ENCODE results near the gene TOX2. TPM values are rescaled to one million over a fixed set of nuclear protein-coding genes. Genes with fewer than 3 reads are reported as not detected.

The TOX2 gene
- total RNA-seq, 2 donors from 2014 or later: 2.4 to 3.4 TPM

DNA sequence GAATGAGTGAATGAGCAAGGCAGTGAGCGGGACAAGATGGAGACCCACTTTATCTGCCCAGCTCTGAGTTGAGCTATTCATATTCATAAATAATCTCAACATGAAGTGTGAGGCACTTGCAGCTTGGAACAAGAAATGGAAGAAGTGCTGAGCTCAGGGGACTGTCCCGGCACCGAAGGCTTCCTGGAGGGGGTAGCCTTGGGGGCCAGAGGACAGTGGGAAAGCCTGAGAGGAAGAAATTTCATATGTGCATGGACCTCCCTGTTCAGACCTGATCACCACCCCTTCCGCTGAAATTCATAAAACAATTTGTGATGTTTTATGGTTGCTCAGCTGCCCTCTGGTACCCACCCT, 103.2 kb downstream of the TOX2 start:
- H3K9me3 ChIP-seq (ENCODE audit: control insufficient read depth, low read length): no peaks in the 10 kb centered on the region
- H3K27ac ChIP-seq (ENCODE audit: low read depth, low read length): no peak overlapping the region
- H3K9ac ChIP-seq (ENCODE audit: extremely low read depth, low read length, poor library complexity, severe bottlenecking): no peak overlapping the region
- no peaks in the 10 kb centered on the region for H3K27me3 ChIP-seq (ENCODE audit: control insufficient read depth, insufficient read depth, low read length, poor library complexity, severe bottlenecking)
- no peaks in the 10 kb centered on the region for H3K36me3 Mint-ChIP-seq (ENCODE audit: low read depth)
- DNase-seq: no peak
- H3K4me1 ChIP-seq (ENCODE audit: control insufficient read depth, insufficient read depth, low read length): peaks cover 6% of the 10 kb centered on the region
- no peak overlapping the region for H3K4me3 Mint-ChIP-seq
- peaks cover 15% of the 10 kb centered on the region for H3K4me1 Mint-ChIP-seq
- no peaks in the 10 kb centered on the region for H3K9me3 Mint-ChIP-seq
- 84 to 100% methylated on average over 2 to 4 of the region's 4 CpGs for WGBS, 2 experiments (ENCODE audit: insufficient coverage in 1 of 2, insufficient read length in 1 of 2)
- peaks cover 2% of the 10 kb centered on the region for H3K27me3 Mint-ChIP-seq (ENCODE audit: insufficient read depth)
- H3K27ac Mint-ChIP-seq: no peak overlapping the region
- TF ChIP-seq, protein P1, sequence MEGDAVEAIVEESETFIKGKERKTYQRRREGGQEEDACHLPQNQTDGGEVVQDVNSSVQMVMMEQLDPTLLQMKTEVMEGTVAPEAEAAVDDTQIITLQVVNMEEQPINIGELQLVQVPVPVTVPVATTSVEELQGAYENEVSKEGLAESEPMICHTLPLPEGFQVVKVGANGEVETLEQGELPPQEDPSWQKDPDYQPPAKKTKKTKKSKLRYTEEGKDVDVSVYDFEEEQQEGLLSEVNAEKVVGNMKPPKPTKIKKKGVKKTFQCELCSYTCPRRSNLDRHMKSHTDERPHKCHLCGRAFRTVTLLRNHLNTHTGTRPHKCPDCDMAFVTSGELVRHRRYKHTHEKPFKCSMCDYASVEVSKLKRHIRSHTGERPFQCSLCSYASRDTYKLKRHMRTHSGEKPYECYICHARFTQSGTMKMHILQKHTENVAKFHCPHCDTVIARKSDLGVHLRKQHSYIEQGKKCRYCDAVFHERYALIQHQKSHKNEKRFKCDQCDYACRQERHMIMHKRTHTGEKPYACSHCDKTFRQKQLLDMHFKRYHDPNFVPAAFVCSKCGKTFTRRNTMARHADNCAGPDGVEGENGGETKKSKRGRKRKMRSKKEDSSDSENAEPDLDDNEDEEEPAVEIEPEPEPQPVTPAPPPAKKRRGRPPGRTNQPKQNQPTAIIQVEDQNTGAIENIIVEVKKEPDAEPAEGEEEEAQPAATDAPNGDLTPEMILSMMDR (conservative IDR thresholded peaks at IDR 0.05): no peak
- no peak overlapping the region for H3K4me3 ChIP-seq (ENCODE audit: low read length)
- H3K36me3 ChIP-seq (ENCODE audit: control insufficient read depth, insufficient read depth, low read length): no peaks in the 10 kb centered on the region

- H3K27ac Mint-ChIP-seq: no peak overlapping the region
- Histone ChIP-seq H3K9me3 (ENCODE audit: control insufficient read depth, low read length) (no peaks in the 10 kb centered on the region), H3K27me3 (ENCODE audit: control insufficient read depth, insufficient read depth, low read length, poor library complexity, severe bottlenecking) (no peaks in the 10 kb centered on the region), H3K4me1 (ENCODE audit: control insufficient read depth, insufficient read depth, low read length) (peaks cover 6% of the 10 kb centered on the region), H3K27ac (ENCODE audit: low read depth, low read length) (no peak overlapping the region), H3K36me3 (ENCODE audit: control insufficient read depth, insufficient read depth, low read length) (no peaks in the 10 kb centered on the region), H3K4me3 (ENCODE audit: low read length) (no peak overlapping the region), H3K9ac (ENCODE audit: extremely low read depth, low read length, poor library complexity, severe bottlenecking) (no peak overlapping the region)
- 85 to 89% methylated on average over 12 to 15 of the region's 15 CpGs for WGBS, 2 experiments (ENCODE audit: insufficient coverage in 1 of 2, insufficient read length in 1 of 2)
- no peak overlapping the region for H3K4me3 Mint-ChIP-seq
- H3K36me3 Mint-ChIP-seq (ENCODE audit: low read depth): no peaks in the 10 kb centered on the region
- peaks cover 2% of the 10 kb centered on the region for H3K27me3 Mint-ChIP-seq (ENCODE audit: insufficient read depth)
- DNase-seq: no peak
- TF ChIP-seq, protein P1 (conservative IDR thresholded peaks at IDR 0.05): no peak
- H3K4me1 Mint-ChIP-seq: peaks cover 15% of the 10 kb centered on the region
- H3K9me3 Mint-ChIP-seq: no peaks in the 10 kb centered on the region
Measured at GRCh38 chr20:44018259-44018941, 103.7 kb downstream of the TOX2 start.

GRCh38 chr20:44018942-44019637, 104.4 kb downstream of the TOX2 start:
- DNase-seq: peak; percentile 17
- Mint-ChIP-seq H3K27me3 (ENCODE audit: insufficient read depth) (peaks cover 2% of the 10 kb centered on the region), H3K4me3 (no peak overlapping the region), H3K4me1 (peaks cover 15% of the 10 kb centered on the region), H3K36me3 (ENCODE audit: low read depth) (no peaks in the 10 kb centered on the region), H3K27ac (no peak overlapping the region), H3K9me3 (no peaks in the 10 kb centered on the region)
- no peaks in the 10 kb centered on the region for H3K27me3 ChIP-seq (ENCODE audit: control insufficient read depth, insufficient read depth, low read length, poor library complexity, severe bottlenecking)
- no peak overlapping the region for H3K9ac ChIP-seq (ENCODE audit: extremely low read depth, low read length, poor library complexity, severe bottlenecking)
- no peaks in the 10 kb centered on the region for H3K9me3 ChIP-seq (ENCODE audit: control insufficient read depth, low read length)
- 89 to 94% methylated on average over 2 of the region's 2 CpGs for WGBS, 2 experiments (ENCODE audit: insufficient coverage in 1 of 2, insufficient read length in 1 of 2)
- TF ChIP-seq, protein P1 (conservative IDR thresholded peaks at IDR 0.05): no peak
- no peak overlapping the region for H3K27ac ChIP-seq (ENCODE audit: low read depth, low read length)
- peaks cover 6% of the 10 kb centered on the region for H3K4me1 ChIP-seq (ENCODE audit: control insufficient read depth, insufficient read depth, low read length)
- no peaks in the 10 kb centered on the region for H3K36me3 ChIP-seq (ENCODE audit: control insufficient read depth, insufficient read depth, low read length)
- H3K4me3 ChIP-seq (ENCODE audit: low read length): no peak overlapping the region
